ENCODE measurements around the gene CLNK. TPM values are rescaled to one million over a fixed set of nuclear protein-coding genes. Genes with fewer than 3 reads are reported as not detected.

CLNK gene
- total RNA-seq, 1 experiment from 2014 or later: not detected

- TF ChIP-seq REST (IDR thresholded peaks at IDR 0.05; ENCODE audit: low read depth) (no peak), ELF1 (IDR thresholded peaks at IDR 0.05; ENCODE audit: borderline replicate concordance, low read depth) (no peak), RAD21 (IDR thresholded peaks at IDR 0.05; ENCODE audit: low read depth) (no peak), ATF3 (IDR thresholded peaks at IDR 0.05) (no peak), EZH2phosphoT487 (IDR thresholded peaks at IDR 0.05; ENCODE audit: borderline replicate concordance) (no peak), POLR2AphosphoS5 (IDR thresholded peaks at IDR 0.05; ENCODE audit: low read depth, low read length) (peak; percentile 65), SRF (IDR thresholded peaks at IDR 0.05; ENCODE audit: low read depth) (no peak), MAX (IDR thresholded peaks at IDR 0.05) (0 out of 2 replicates have a peak, but pooled peaks have one; percentile 27), ZBTB33 (IDR thresholded peaks at IDR 0.05; ENCODE audit: extremely low read depth, insufficient replicate concordance, low read length) (no peak)
These were observed 227.2 kb downstream of the CLNK start, which contains the start of gene ZNF518B (continued) for GRCh38 chr4:10457255-10457801.

All from HCT116 (cell line).